Liver (tissue), 3 donors: Measurements from ENCODE around the gene PLOD3.

Experiments used
- CTCF ChIP-seq: fragments of 150-350 bp; IDR thresholded peaks from 2 replicates; pipeline ENCODE4 v1.5.1; 2017; ENCODE audit warnings: improper control_type of control experiment, low read depth, low read length; ENCODE audit not compliant: missing input control
- RAD21 ChIP-seq, 2 donors: IDR thresholded peaks; 2 replicates each; pipeline ENCODE4 v1.6.1; 2016; ENCODE audit warnings: antibody characterized with exemption in 2 of 2, mild to moderate bottlenecking in 2 of 2
- RXRA ChIP-seq, 2 donors: IDR thresholded peaks; 2 replicates each; pipeline ENCODE4 v1.6.1; 2017 to 2018; ENCODE audit warnings: antibody characterized with exemption in 2 of 2, mild to moderate bottlenecking in 1 of 2
- donor health status: healthy.
- donor health status: healthy.

GRCh38 chr7:101255796-101256195, 38.4 kb upstream of the PLOD3 start:
- no peak for TF ChIP-seq RXRA (IDR thresholded peaks at IDR 0.05)
- no peak for TF ChIP-seq CTCF
- TF ChIP-seq RAD21 (IDR thresholded peaks at IDR 0.05): no peak
